CD8-positive, alpha-beta memory T cell (primary cell): Measurements from ENCODE around the gene GMNN. TPM values are rescaled to one million over a fixed set of nuclear protein-coding genes. Genes with fewer than 3 reads are reported as not detected.
A peak's percentile ranks its signal among the peaks of the same experiment; 100 is the strongest.
"Not testable (repeated sequence)": the region's sequence is repeated elsewhere in the genome, so short reads cannot be mapped to it uniquely, and the experiment has no call there.

Source experiments
- CTCF ChIA-PET: fragments of 350-600 bp; sonication (Branson Sonifier 250); formaldehyde crosslinking; loops from one replicate; lab custom pipeline; 2021; ENCODE audit warnings: antibody characterized with exemption; lab: Charles Lee
- POLR2A ChIA-PET: fragments of 350-600 bp; sonication (Branson Sonifier 250); formaldehyde crosslinking; loops from one replicate; lab custom pipeline; 2021; ENCODE audit warnings: antibody characterized with exemption; lab: Charles Lee
- DNase-seq, 5 donors: peaks; one replicate each; pipeline versions ENCODE4 v3.0.0 to v3.0.0-alpha.2; 2020 to 2022; ENCODE audit warnings: mixed read lengths in 1 of 5
- H3K27ac ChIP-seq: one replicate; pipeline ENCODE4 v1.7.0; 2013; ENCODE audit warnings: low read depth, mild to moderate bottlenecking, low read length, moderate library complexity
- H3K27me3 ChIP-seq: 2 replicates; pipeline ENCODE4 v1.7.0; 2013; ENCODE audit warnings: low read length, mild to moderate bottlenecking; ENCODE audit not compliant: insufficient read depth, poor library complexity, severe bottlenecking
- H3K36me3 ChIP-seq: 2 replicates; pipeline ENCODE4 v1.7.0; 2013; ENCODE audit warnings: mild to moderate bottlenecking, low read length, moderate library complexity; ENCODE audit not compliant: insufficient read depth
- H3K4me1 ChIP-seq: 2 replicates; pipeline ENCODE4 v1.7.0; 2013; ENCODE audit warnings: mild to moderate bottlenecking, low read length, moderate library complexity; ENCODE audit not compliant: insufficient read depth
- H3K4me3 ChIP-seq: 2 replicates; pipeline ENCODE4 v1.7.0; 2013; ENCODE audit warnings: mild to moderate bottlenecking, low read length
- H3K9me3 ChIP-seq: 2 replicates; pipeline ENCODE4 v1.7.0; 2013; ENCODE audit warnings: mild to moderate bottlenecking, low read length
- H3K27ac Mint-ChIP-seq, 8 donors: one replicate each; pipeline ENCODE4 v1.8.0; 2020 to 2021; ENCODE audit warnings: mixed read lengths in 8 of 8, mild to moderate bottlenecking in 6 of 8, inconsistent platforms in 3 of 8, moderate library complexity in 3 of 8
- H3K27me3 Mint-ChIP-seq, 2 donors: one replicate each; pipeline ENCODE4 v1.8.0; 2020 to 2021; ENCODE audit warnings: mixed read lengths in 2 of 2, mild to moderate bottlenecking in 1 of 2, moderate library complexity in 1 of 2
- H3K36me3 Mint-ChIP-seq, 3 donors: one replicate each; pipeline ENCODE4 v1.8.0; 2020 to 2021; ENCODE audit warnings: mixed read lengths in 3 of 3, inconsistent platforms in 1 of 3, mild to moderate bottlenecking in 1 of 3
- H3K4me1 Mint-ChIP-seq, 3 donors: one replicate each; pipeline ENCODE4 v1.8.0; 2020 to 2021; ENCODE audit warnings: mixed read lengths in 3 of 3, inconsistent platforms in 1 of 3, mild to moderate bottlenecking in 1 of 3
- H3K4me3 Mint-ChIP-seq, 7 donors: one replicate each; pipeline ENCODE4 v1.8.0; 2020 to 2021; ENCODE audit warnings: mixed read lengths in 7 of 7, mild to moderate bottlenecking in 6 of 7, moderate library complexity in 4 of 7, inconsistent platforms in 2 of 7
- H3K9me3 Mint-ChIP-seq, 5 donors: one replicate each; pipeline ENCODE4 v1.8.0; 2020 to 2022; ENCODE audit warnings: mixed read lengths in 5 of 5, mild to moderate bottlenecking in 3 of 5, moderate library complexity in 2 of 5, inconsistent platforms in 1 of 5
- polyA plus RNA-seq: library from polyadenylated mRNA; unstranded; fragments of 300-500 nt; fragmentation: Illumina TruSeq; gene quantifications from one replicate; pipeline ENCODE4 v1.2.3, GENCODE V29; 2021
- total RNA-seq, 2 experiments: library from RNA; stranded (reverse); gene quantifications; one replicate each; pipeline ENCODE4 v1.2.3, GENCODE V29; 2021

The GMNN gene
- total RNA-seq (10 to 100 TPM; 65.8 to 67.0 TPM), polyA plus RNA-seq (6.8 TPM)

GRCh38 chr6:24774696-24775519 is at the start of gene GMNN:
TSS of gene GMNN (plus strand) at chr6:24774937. CDS start at chr6:24777247, 2,310 bp downstream.
- ChIA-PET POLR2A (interaction anchor here (0.7 to 1.8 kb wide), 5 partner anchors 9 to 108 kb away, joined by 4 to 9 read pairs (median 6); partner anchors contain the start of genes ACOT13, C6orf62 and TDP2), CTCF (interaction anchor here (0.7 to 1.4 kb wide), 7 partner anchors 10 to 296 kb away, joined by 3 to 4 read pairs (median 3); no protein-coding TSS in a partner anchor)
- no peaks in the 10 kb centered on the region for H3K36me3 ChIP-seq
- peaks cover 0 to 3% of the 10 kb centered on the region in 2 donors for H3K27me3 Mint-ChIP-seq
- H3K4me1 ChIP-seq: peaks cover 14% of the 10 kb centered on the region
- H3K4me1 Mint-ChIP-seq: peaks cover 27 to 38% (median 33%) of the 10 kb centered on the region in 3 donors
- DNase-seq: peak; percentile 94 to 99 (median 98)
- no peaks in the 10 kb centered on the region for H3K27me3 ChIP-seq
- no peaks in the 10 kb centered on the region for H3K9me3 ChIP-seq
- H3K9me3 Mint-ChIP-seq: no peaks in the 10 kb centered on the region
- H3K4me3 ChIP-seq: peak within 1 kb of the TSS; percentile 89
- peaks cover 0 to 14% (median 0%) of the 10 kb centered on the region in 3 donors for H3K36me3 Mint-ChIP-seq
- peak within 1 kb of the TSS; percentile 93 to 98 (median 97) for H3K27ac Mint-ChIP-seq
- peak within 1 kb of the TSS; percentile 89 for H3K27ac ChIP-seq
- peak within 1 kb of the TSS; percentile 99 to 100 (median 99) for H3K4me3 Mint-ChIP-seq

GRCh38 chr6:24730653-24731052 is 44.1 kb upstream of the GMNN start:
- H3K4me3 ChIP-seq, H3K27ac ChIP-seq, H3K27ac Mint-ChIP-seq, H3K4me3 Mint-ChIP-seq, H3K27me3 ChIP-seq, H3K9me3 ChIP-seq, DNase-seq, CTCF ChIA-PET, POLR2A ChIA-PET, H3K4me1 ChIP-seq, H3K4me1 Mint-ChIP-seq, H3K36me3 ChIP-seq: not testable (repeated sequence)
- peaks cover 3 to 23% (median 4%) of the 10 kb centered on the region in 3 donors for H3K36me3 Mint-ChIP-seq
- H3K9me3 Mint-ChIP-seq: peaks cover 10 to 22% (median 17%) of the 10 kb centered on the region in 5 donors
- H3K27me3 Mint-ChIP-seq: peaks cover 8 to 30% of the 10 kb centered on the region in 2 donors

GRCh38 chr6:24731456-24732134 is 43.1 kb upstream of the GMNN start:
- Mint-ChIP-seq H3K27me3 (peaks cover 8 to 29% of the 10 kb centered on the region in 2 donors), H3K9me3 (peaks cover 10 to 22% (median 17%) of the 10 kb centered on the region in 5 donors), H3K36me3 (peaks cover 3 to 23% (median 4%) of the 10 kb centered on the region in 3 donors)
- DNase-seq, H3K27ac Mint-ChIP-seq, H3K9me3 ChIP-seq, H3K4me3 Mint-ChIP-seq, H3K27me3 ChIP-seq, H3K36me3 ChIP-seq, CTCF ChIA-PET, H3K4me1 ChIP-seq, H3K27ac ChIP-seq, H3K4me3 ChIP-seq, H3K4me1 Mint-ChIP-seq: not testable (repeated sequence)
- POLR2A ChIA-PET: interaction anchor here (1.0 kb wide), 1 partner anchor 12 kb away, joined by 3 read pairs; the partner anchor contains the start of gene C6orf62

GRCh38 chr6:24734166-24734565 is 40.6 kb upstream of the GMNN start:
- Mint-ChIP-seq H3K4me1 (no peaks in the 10 kb centered on the region), H3K36me3 (peaks cover 3 to 17% (median 4%) of the 10 kb centered on the region in 3 donors), H3K27ac (no peak overlapping the region), H3K27me3 (peaks cover 0 to 14% of the 10 kb centered on the region in 2 donors), H3K9me3 (peaks cover 10 to 22% (median 17%) of the 10 kb centered on the region in 5 donors), H3K4me3 (no peak overlapping the region)
- Histone ChIP-seq H3K9me3 (peaks cover 5% of the 10 kb centered on the region), H3K27me3 (no peaks in the 10 kb centered on the region), H3K4me1 (no peaks in the 10 kb centered on the region), H3K4me3 (no peak overlapping the region), H3K27ac (no peak overlapping the region), H3K36me3 (no peaks in the 10 kb centered on the region)
- CTCF ChIA-PET: no interaction called here
- no peak for DNase-seq
- POLR2A ChIA-PET: no interaction called here

GRCh38 chr6:24734710-24735109 is 40.0 kb upstream of the GMNN start:
- H3K36me3 Mint-ChIP-seq: peaks cover 3 to 14% (median 4%) of the 10 kb centered on the region in 3 donors
- H3K4me3 Mint-ChIP-seq, H3K4me1 ChIP-seq, H3K27me3 ChIP-seq, CTCF ChIA-PET, H3K27ac ChIP-seq, H3K9me3 ChIP-seq, POLR2A ChIA-PET, DNase-seq, H3K4me3 ChIP-seq, H3K36me3 ChIP-seq, H3K4me1 Mint-ChIP-seq, H3K27ac Mint-ChIP-seq: not testable (repeated sequence)
- H3K27me3 Mint-ChIP-seq: peaks cover 0 to 14% of the 10 kb centered on the region in 2 donors
- peaks cover 10 to 22% (median 17%) of the 10 kb centered on the region in 5 donors for H3K9me3 Mint-ChIP-seq

GRCh38 chr6:24738741-24739140 is 36.0 kb upstream of the GMNN start:
- H3K4me1 ChIP-seq: no peaks in the 10 kb centered on the region
- H3K27ac ChIP-seq: no peak overlapping the region
- ChIA-PET POLR2A (no interaction called here), CTCF (interaction anchor here (1.5 kb wide), 1 partner anchor 9 kb away, joined by 3 read pairs; no protein-coding TSS in a partner anchor)
- DNase-seq: no peak
- Mint-ChIP-seq H3K4me3 (no peak overlapping the region), H3K36me3 (no peaks in the 10 kb centered on the region), H3K27ac (no peak overlapping the region), H3K27me3 (peaks cover 0 to 12% of the 10 kb centered on the region in 2 donors), H3K4me1 (no peaks in the 10 kb centered on the region), H3K9me3 (no peaks in the 10 kb centered on the region)
- H3K36me3 ChIP-seq: no peaks in the 10 kb centered on the region
- H3K4me3 ChIP-seq: no peak overlapping the region
- H3K27me3 ChIP-seq: no peaks in the 10 kb centered on the region
- H3K9me3 ChIP-seq: no peaks in the 10 kb centered on the region

- H3K4me3 ChIP-seq: no peak overlapping the region
- ChIA-PET POLR2A (no interaction called here), CTCF (interaction anchor here (1.0 kb wide), 1 partner anchor 330 kb away, joined by 3 read pairs; no protein-coding TSS in a partner anchor)
- H3K27me3 Mint-ChIP-seq: peaks cover 0 to 3% of the 10 kb centered on the region in 2 donors
- H3K9me3 Mint-ChIP-seq: no peaks in the 10 kb centered on the region
- no peaks in the 10 kb centered on the region for H3K4me1 Mint-ChIP-seq
- H3K9me3 ChIP-seq: no peaks in the 10 kb centered on the region
- no peak overlapping the region for H3K27ac ChIP-seq
- no peak overlapping the region for H3K4me3 Mint-ChIP-seq
- no peaks in the 10 kb centered on the region for H3K4me1 ChIP-seq
- H3K36me3 ChIP-seq: no peaks in the 10 kb centered on the region
- no peak for DNase-seq
- no peaks in the 10 kb centered on the region for H3K27me3 ChIP-seq
- no peaks in the 10 kb centered on the region for H3K36me3 Mint-ChIP-seq
- H3K27ac Mint-ChIP-seq: no peak overlapping the region
Measured at GRCh38 chr6:24740861-24741260, 33.9 kb upstream of the GMNN start.
